CD14-positive monocyte (primary cell): ENCODE data around the gene RIOK3. TPM values are rescaled to one million over a fixed set of nuclear protein-coding genes. Genes with fewer than 3 reads are reported as not detected.

Experiments used
- DNase-seq, 3 donors: peaks; one replicate each; pipeline ENCODE4 v3.0.0-alpha.2; 2011 to 2022
- H2AFZ ChIP-seq: 2 replicates; pipeline ENCODE4 v1.6.0; 2012; ENCODE audit warnings: mild to moderate bottlenecking, low read depth, low read length, inconsistent platforms; ENCODE audit not compliant: insufficient read depth, poor library complexity, severe bottlenecking
- H3K27ac ChIP-seq, 2 donors: 1 replicate in 1 of 2; 2 replicates in 1 of 2; pipeline ENCODE4 v1.5.1; 2012 to 2013; ENCODE audit warnings: low read length in 2 of 2, control low read depth in 1 of 2, inconsistent platforms in 1 of 2, low read depth in 1 of 2, mild to moderate bottlenecking in 1 of 2
- H3K27me3 ChIP-seq, 2 donors: one replicate each; pipeline versions ENCODE4 v1.6.0 to v1.6.1; 2011 to 2013; ENCODE audit warnings: low read length in 2 of 2; ENCODE audit not compliant: control insufficient read depth in 2 of 2, insufficient read depth in 2 of 2
- H3K36me3 ChIP-seq, 2 donors: replicated peaks in 1 of 2; 1 replicate in 1 of 2; 2 replicates in 1 of 2; pipeline versions ENCODE4 v1.5.1 to v1.6.1; 2012 to 2013; ENCODE audit warnings: low read length in 2 of 2, control low read depth in 1 of 2, inconsistent platforms in 1 of 2, mild to moderate bottlenecking in 1 of 2; ENCODE audit not compliant: insufficient read depth in 2 of 2, control insufficient read depth in 1 of 2
- H3K4me1 ChIP-seq, 2 donors: 1 replicate in 1 of 2; 2 replicates in 1 of 2; pipeline versions ENCODE4 v1.5.1 to v1.6.1; 2012 to 2013; ENCODE audit warnings: low read length in 2 of 2, control low read depth in 1 of 2, inconsistent platforms in 1 of 2, mild to moderate bottlenecking in 1 of 2, moderate library complexity in 1 of 2; ENCODE audit not compliant: insufficient read depth in 2 of 2, control insufficient read depth in 1 of 2
- H3K4me2 ChIP-seq: replicated peaks from 2 replicates; pipeline ENCODE3; 2012; ENCODE audit warnings: low read length, moderate library complexity, mild to moderate bottlenecking; ENCODE audit not compliant: poor library complexity, severe bottlenecking; ENCODE audit errors: extremely low read depth
- H3K4me3 ChIP-seq, 3 experiments: fragments of 200-600 bp in 1 of 3; sonication (generic) in 1 of 3; replicated peaks in 1 of 3; 1 replicate in 2 of 3; 2 replicates in 1 of 3; pipeline ENCODE4 v1.5.1; 2011 to 2013; ENCODE audit warnings: low read length in 3 of 3, mild to moderate bottlenecking in 3 of 3, control low read depth in 2 of 3, low read depth in 2 of 3, inconsistent platforms in 1 of 3, moderate library complexity in 1 of 3
- H3K79me2 ChIP-seq: 2 replicates; pipeline ENCODE4 v1.6.0; 2012; ENCODE audit warnings: mild to moderate bottlenecking, control low read depth, inconsistent platforms, low read length, moderate library complexity; ENCODE audit not compliant: insufficient read depth
- H3K9ac ChIP-seq: 2 replicates; pipeline ENCODE4 v1.6.0; 2017; ENCODE audit warnings: low read length, mild to moderate bottlenecking; ENCODE audit not compliant: insufficient read depth, poor library complexity, severe bottlenecking
- H3K9me3 ChIP-seq, 2 donors: replicated peaks in 1 of 2; 1 replicate in 1 of 2; 2 replicates in 1 of 2; pipeline versions ENCODE4 v1.5.1 to v1.6.1; 2012 to 2013; ENCODE audit warnings: low read length in 2 of 2, control low read depth in 1 of 2; ENCODE audit not compliant: control insufficient read depth in 1 of 2, insufficient read depth in 1 of 2
- H4K20me1 ChIP-seq: 2 replicates; pipeline ENCODE4 v1.6.0; 2012; ENCODE audit warnings: mild to moderate bottlenecking, low read length, control low read depth, moderate library complexity; ENCODE audit not compliant: insufficient read depth
- H3K27ac Mint-ChIP-seq, 7 donors: one replicate each; pipeline ENCODE4 v1.8.0; 2020; ENCODE audit warnings: mild to moderate bottlenecking in 7 of 7, mixed read lengths in 7 of 7, moderate library complexity in 6 of 7, inconsistent platforms in 2 of 7
- H3K27me3 Mint-ChIP-seq, 3 donors: one replicate each; pipeline ENCODE4 v1.8.0; 2021 to 2022; ENCODE audit warnings: low read depth in 3 of 3, mild to moderate bottlenecking in 3 of 3, mixed read lengths in 3 of 3, moderate library complexity in 3 of 3, inconsistent platforms in 1 of 3
- H3K36me3 Mint-ChIP-seq, 2 donors: one replicate each; pipeline ENCODE4 v1.8.0; 2020; ENCODE audit warnings: mixed read lengths in 2 of 2, inconsistent platforms in 1 of 2, mild to moderate bottlenecking in 1 of 2
- H3K4me1 Mint-ChIP-seq: one replicate; pipeline ENCODE4 v1.8.0; 2020; ENCODE audit warnings: mild to moderate bottlenecking, mixed read lengths
- H3K4me3 Mint-ChIP-seq, 2 donors: one replicate each; pipeline ENCODE4 v1.8.0; 2020; ENCODE audit warnings: mild to moderate bottlenecking in 2 of 2, mixed read lengths in 2 of 2, moderate library complexity in 1 of 2
- H3K9me3 Mint-ChIP-seq, 7 donors: one replicate each; pipeline ENCODE4 v1.8.0; 2020 to 2022; ENCODE audit warnings: mixed read lengths in 7 of 7, mild to moderate bottlenecking in 6 of 7, moderate library complexity in 6 of 7, inconsistent platforms in 2 of 7
- CTCF ChIP-seq: fragments of 200-600 bp; IDR thresholded peaks from one replicate; pipeline ENCODE4 v1.8.0; 2022; ENCODE audit warnings: antibody characterized with exemption, mild to moderate bottlenecking
- WGBS: methylation state at CpG from one replicate; pipeline ENCODE4 v1.1.5; 2013; ENCODE audit warnings: missing lambda C conversion rate; ENCODE audit not compliant: insufficient coverage; 5-methylcytosine and 5-hydroxymethylcytosine counted together
- intact Hi-C, 2 donors: fragments of 100-400 bp; cut with micrococcal nuclease; formaldehyde crosslinking; loops; one replicate each; pipeline versions ENCODE4 v1.15.0 to v1.15.1; 2023
- polyA plus RNA-seq, 3 donors: library from polyadenylated mRNA; depleted of rRNA in 1 of 3; unstranded in 2 of 3; stranded (reverse) in 1 of 3; fragments of 300-500 nt in 2 of 3; fragments of >200 nt in 1 of 3; fragmentation: Illumina TruSeq in 2 of 3; gene quantifications; 1 replicate in 2 of 3; 2 replicates in 1 of 3; pipeline ENCODE4 v1.2.3, GENCODE V29; 2012 to 2021

Gene RIOK3
- polyA plus RNA-seq, 3 donors, result 50.9 to 79.7 (median 62.2) TPM

GRCh38 chr18:23528580-23529472, 75.7 kb downstream of the RIOK3 start:
- no peaks in the 10 kb centered on the region for H3K9me3 ChIP-seq
- WGBS, result 33% methylated on average over 6 of the region's 20 CpGs
- DNase-seq, result peak in 2 of 3 donors; percentile 15 to 77
- H3K4me3 ChIP-seq, result no peak overlapping the region
- peaks cover 29 to 33% of the 10 kb centered on the region in 2 donors for H3K4me1 ChIP-seq
- intact Hi-C loops, result no loop called here
- H2AFZ ChIP-seq, result no peak overlapping the region
- no peaks in the 10 kb centered on the region for H3K27me3 ChIP-seq
- TF ChIP-seq CTCF, result no peak
- Mint-ChIP-seq H3K27ac (peak overlapping the region; percentile 4 to 85 (median 72)), H3K4me1 (peaks cover 30% of the 10 kb centered on the region), H3K27me3 (peaks cover 0 to 1% (median 0%) of the 10 kb centered on the region in 3 donors), H3K36me3 (peaks cover 84 to 89% of the 10 kb centered on the region in 2 donors), H3K4me3 (no peak overlapping the region), H3K9me3 (no peaks in the 10 kb centered on the region)
- H3K9ac ChIP-seq, result no peak overlapping the region
- no peak overlapping the region for H3K4me2 ChIP-seq
- H3K36me3 ChIP-seq, result peaks cover 77 to 95% of the 10 kb centered on the region in 2 donors
- H4K20me1 ChIP-seq, result peaks cover 48% of the 10 kb centered on the region
- peak overlapping the region; percentile 15 to 72 for H3K27ac ChIP-seq
- no peaks in the 10 kb centered on the region for H3K79me2 ChIP-seq

GRCh38 chr18:23529604-23530003, 76.5 kb downstream of the RIOK3 start:
- peak; percentile 30 to 76 (median 48) for DNase-seq
- Histone ChIP-seq H3K4me2 (no peak overlapping the region), H4K20me1 (peaks cover 40% of the 10 kb centered on the region), H3K27me3 (no peaks in the 10 kb centered on the region), H3K4me3 (no peak overlapping the region), H3K4me1 (peaks cover 25 to 26% of the 10 kb centered on the region in 2 donors), H3K9me3 (no peaks in the 10 kb centered on the region), H3K79me2 (no peaks in the 10 kb centered on the region), H3K9ac (no peak overlapping the region), H2AFZ (no peak overlapping the region), H3K36me3 (peaks cover 77 to 95% of the 10 kb centered on the region in 2 donors), H3K27ac (peak overlapping the region in 1 of 2 donors; percentile 72)
- Mint-ChIP-seq H3K36me3 (peaks cover 83 to 89% of the 10 kb centered on the region in 2 donors), H3K27ac (peak overlapping the region; percentile 66 to 85 (median 80)), H3K9me3 (no peaks in the 10 kb centered on the region), H3K27me3 (peaks cover 0 to 1% (median 0%) of the 10 kb centered on the region in 3 donors), H3K4me1 (peaks cover 24% of the 10 kb centered on the region), H3K4me3 (no peak overlapping the region)
- TF ChIP-seq CTCF, result no peak
- intact Hi-C loops, result no loop called here
- 85% methylated on average over 3 of the region's 3 CpGs for WGBS
